K562 treated with DMSO at 1 percent for 4 hours (cell line): ENCODE measurements around the gene PAX1. TPM values are rescaled to one million over a fixed set of nuclear protein-coding genes. Genes with fewer than 3 reads are reported as not detected.

ENCODE experiments used
- total RNA-seq: library from RNA; unstranded; fragments of 300-600 nt; gene quantifications from 2 replicates; pipeline ENCODE4 v1.2.3, GENCODE V29; 2022; ENCODE audit not compliant: insufficient read depth

Gene PAX1
- total RNA-seq, result not detected in 2 replicates

GRCh38 chr20:21705575-21706260 is at the start of gene PAX1:
Gene PAX1, plus strand, starts transcription at chr20:21705664. Its CDS starts 49 bp downstream, at chr20:21705713.

Other genes starting within 250 kb of the PAX1 start
- not detected in 2 replicates for gene NKX2-2, start 191.6 kb upstream of the PAX1 start, total RNA-seq